Fibroblast of mammary gland (primary cell): ENCODE data around the gene FRMPD1.

Experiments used
- DNase-seq: peaks from one replicate; pipeline ENCODE4 v3.0.0-alpha.2; 2010; ENCODE audit warnings: low read depth
- H3K4me3 ChIP-seq: 2 replicates; pipeline ENCODE4 v1.5.1; 2011; ENCODE audit warnings: low read depth, mild to moderate bottlenecking, low read length, moderate library complexity; ENCODE audit not compliant: control insufficient read depth
- CTCF ChIP-seq: conservative IDR thresholded peaks from 2 replicates; pipeline ENCODE4 v1.5.1; 2011; ENCODE audit warnings: low read depth, low read length, inconsistent platforms; ENCODE audit not compliant: control insufficient read depth, insufficient read depth

FRMPD1 gene

DNA sequence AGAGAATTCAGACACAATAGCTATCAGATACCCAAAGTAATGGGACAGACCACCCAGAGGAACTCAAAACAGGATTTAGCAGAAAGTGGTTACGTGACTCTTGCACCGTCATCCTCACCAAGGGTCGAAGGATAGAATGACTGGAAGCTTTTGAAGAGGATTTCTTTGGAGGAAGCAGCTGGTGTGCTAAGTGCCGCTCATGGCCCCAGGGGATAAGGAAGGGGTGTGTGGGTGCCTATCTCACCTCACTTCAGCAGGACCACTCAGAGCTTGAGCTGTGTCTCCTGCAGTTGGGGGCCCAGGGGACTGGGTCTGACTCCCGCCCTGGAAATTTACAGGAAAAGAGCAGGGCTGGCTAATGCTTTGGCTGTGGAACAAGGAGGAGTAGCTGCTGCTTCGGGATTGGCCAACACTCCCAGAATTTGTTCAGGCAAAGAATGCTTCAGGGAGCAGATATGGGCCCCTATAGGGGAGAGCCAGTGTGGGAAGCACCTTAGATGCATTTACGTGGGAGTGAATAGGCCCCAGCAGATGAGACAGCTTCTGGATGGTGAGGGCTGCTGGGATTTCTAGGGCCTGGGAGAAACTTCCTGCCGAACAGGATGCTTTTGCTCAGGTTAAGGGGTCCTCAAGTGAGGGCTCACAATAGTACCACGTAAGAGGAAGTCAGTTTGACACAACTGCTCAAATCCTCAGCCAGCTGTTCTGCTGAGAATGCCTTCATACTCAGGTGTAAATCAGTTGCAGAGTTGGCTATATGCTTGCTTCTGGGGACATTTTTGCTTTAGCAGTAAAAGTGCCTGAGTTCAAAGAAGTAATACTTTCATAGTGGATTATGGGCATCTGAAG lies 29.3 kb upstream of the FRMPD1 start:
- DNase-seq, result no peak
- no peak overlapping the region for H3K4me3 ChIP-seq
- no peak for TF ChIP-seq CTCF

- peak; percentile 25 for DNase-seq
- no peak for TF ChIP-seq CTCF
- no peak overlapping the region for H3K4me3 ChIP-seq
These were observed 28.3 kb upstream of the FRMPD1 start for GRCh38 chr9:37622462-37622861.

DNA sequence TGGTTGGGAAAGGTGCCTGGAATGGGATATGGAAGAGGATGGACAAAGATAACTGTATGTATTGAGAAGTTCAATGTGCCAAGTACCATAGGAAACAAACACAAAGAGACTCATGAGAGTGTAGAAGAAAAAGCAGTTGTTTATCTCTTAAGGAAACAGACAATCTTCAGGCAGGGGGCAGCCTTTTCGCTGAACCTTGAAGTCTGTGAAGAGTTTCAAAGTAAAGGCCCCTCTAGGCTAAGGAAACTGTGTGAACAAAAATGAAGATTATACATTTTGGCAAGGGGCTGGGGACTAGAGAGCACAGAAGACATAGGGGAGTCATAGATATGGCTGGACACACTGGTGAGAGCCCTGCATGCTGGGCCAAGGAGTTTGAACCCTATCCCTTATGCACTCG lies 27.5 kb upstream of the FRMPD1 start:
- no peak for TF ChIP-seq CTCF
- no peak overlapping the region for H3K4me3 ChIP-seq
- no peak for DNase-seq

DNA sequence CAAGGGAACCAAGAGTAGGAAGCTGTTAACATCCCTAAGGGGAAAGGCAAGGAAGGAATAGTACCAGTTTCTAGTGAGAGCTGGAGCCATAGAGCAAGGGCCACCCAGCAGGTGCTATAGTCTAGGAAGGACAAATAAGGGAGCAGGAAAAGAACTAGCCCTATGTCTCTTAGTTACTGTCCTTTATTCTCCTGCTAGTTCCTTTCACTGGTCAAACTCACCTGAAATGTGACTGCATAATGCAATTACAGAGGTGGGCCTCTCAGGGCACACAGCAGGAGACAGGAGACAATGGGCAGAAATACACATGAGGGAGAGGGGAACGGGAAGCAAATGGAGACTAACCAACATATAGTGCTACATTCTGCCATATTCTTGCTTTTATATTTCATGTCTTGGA lies 26.7 kb upstream of the FRMPD1 start:
- no peak for DNase-seq
- no peak overlapping the region for H3K4me3 ChIP-seq
- TF ChIP-seq CTCF, result no peak

DNA sequence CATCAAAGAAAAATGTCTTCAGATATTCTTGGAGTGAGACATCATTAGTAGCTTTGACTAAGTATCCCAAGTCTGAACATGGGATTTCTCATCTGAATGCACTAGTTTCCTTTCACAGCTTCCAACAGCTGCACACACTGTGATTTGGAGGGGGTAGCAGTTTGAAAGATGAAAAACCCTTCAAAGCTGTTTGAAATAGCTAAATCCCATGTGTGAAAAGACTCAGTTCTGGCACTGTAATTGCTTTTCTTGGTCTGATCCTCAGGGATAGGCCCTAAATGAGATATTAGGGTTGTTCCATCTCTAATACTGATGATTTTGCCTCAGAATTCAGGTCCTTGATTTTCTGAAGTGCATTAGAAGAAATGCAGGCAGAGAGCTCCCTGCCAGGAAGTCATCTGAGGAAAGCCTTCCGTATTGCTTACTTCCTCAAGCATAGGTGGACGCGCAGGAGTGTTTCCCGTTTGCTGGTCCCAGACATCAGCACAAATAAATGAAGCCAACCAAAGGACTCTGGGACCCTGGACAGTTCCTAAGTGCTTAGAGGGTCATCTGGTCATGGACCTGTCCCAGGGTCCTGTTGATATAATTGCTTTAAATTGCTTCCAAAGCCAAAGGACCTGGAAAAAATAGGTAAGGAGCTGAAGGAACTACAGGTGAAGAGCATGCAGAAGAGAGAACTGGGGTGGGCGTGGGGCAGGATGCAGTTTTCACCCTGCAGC lies 25.6 kb upstream of the FRMPD1 start:
- TF ChIP-seq CTCF, result no peak
- DNase-seq, result no peak
- no peak overlapping the region for H3K4me3 ChIP-seq

- TF ChIP-seq CTCF, result no peak
- no peak for DNase-seq
- no peak overlapping the region for H3K4me3 ChIP-seq
These were observed 25.0 kb upstream of the FRMPD1 start for GRCh38 chr9:37625758-37626147.
